Chondrocyte (in vitro differentiated cells): Measurements from ENCODE around the gene TMPRSS6. TPM values are rescaled to one million over a fixed set of nuclear protein-coding genes. Genes with fewer than 3 reads are reported as not detected.

ENCODE experiments used
- DNase-seq: peaks from one replicate; pipeline ENCODE4 v3.0.0; 2021; ENCODE audit warnings: mixed read lengths, low spot score
- H3K27ac Mint-ChIP-seq: one replicate; pipeline ENCODE4 v1.8.0; 2021; ENCODE audit warnings: mild to moderate bottlenecking, moderate library complexity, mixed read lengths; ENCODE audit not compliant: unreplicated experiment
- H3K27me3 Mint-ChIP-seq: 2 replicates; pipeline ENCODE4 v1.8.0; 2021; ENCODE audit warnings: low read depth, mixed read lengths
- H3K36me3 Mint-ChIP-seq: 2 replicates; pipeline ENCODE4 v1.8.0; 2021; ENCODE audit warnings: low read depth, mixed read lengths
- H3K4me1 Mint-ChIP-seq: 2 replicates; pipeline ENCODE4 v1.8.0; 2021; ENCODE audit warnings: low read depth, mild to moderate bottlenecking, mixed read lengths
- H3K4me3 Mint-ChIP-seq: one replicate; pipeline ENCODE4 v1.8.0; 2021; ENCODE audit warnings: mild to moderate bottlenecking, moderate library complexity, mixed read lengths; ENCODE audit not compliant: unreplicated experiment
- H3K9me3 Mint-ChIP-seq: 2 replicates; pipeline ENCODE4 v1.8.0; 2021; ENCODE audit warnings: low read depth, mixed read lengths
- total RNA-seq: library from RNA; stranded (reverse); gene quantifications from 3 replicates; pipeline ENCODE4 v1.2.1, GENCODE V29; 2021
- TF ChIP-seq, protein P1 (sequence below): fragments of 200-600 bp; sonication (generic); IDR thresholded peaks from 2 replicates; pipeline ENCODE4 v1.5.0; 2021; ENCODE audit warnings: antibody characterized with exemption, mild to moderate bottlenecking, moderate library complexity

Gene TMPRSS6
- total RNA-seq, 1 donor from 2014 or later: not detected

DNA sequence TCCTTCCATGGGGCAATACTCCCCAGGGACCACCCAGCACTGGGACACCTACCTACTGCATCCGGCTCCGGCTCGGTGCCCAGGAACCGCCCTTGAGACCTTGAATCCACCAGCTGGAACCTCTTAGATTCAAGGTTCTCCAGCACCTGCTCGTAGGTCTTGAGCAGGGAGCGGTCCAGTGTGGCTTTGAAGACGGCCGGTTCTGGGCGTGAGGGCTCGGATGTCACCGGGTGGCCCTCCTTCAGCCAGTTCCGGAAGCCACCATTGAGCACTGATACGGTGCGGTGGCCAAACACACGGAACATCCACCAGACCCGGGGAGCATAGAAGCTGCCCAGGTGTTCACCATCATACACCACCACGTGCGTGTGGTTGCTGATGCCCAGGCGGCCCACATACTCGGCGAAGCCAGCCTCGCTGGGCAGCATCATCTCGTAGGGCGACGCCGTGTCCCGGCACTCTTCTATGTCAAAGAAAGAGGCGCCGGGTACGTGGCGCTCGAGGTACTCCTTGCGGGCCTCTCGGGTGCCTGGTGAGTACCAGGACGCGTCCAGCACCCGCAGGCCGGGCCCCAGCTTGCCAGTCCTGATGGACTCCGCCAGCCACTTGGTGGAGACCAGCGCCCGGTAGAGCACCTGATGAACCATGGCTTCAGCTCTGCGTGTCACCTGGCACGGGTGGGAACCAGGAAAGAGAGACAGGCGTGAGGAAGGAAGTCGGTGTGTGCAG lies 91.3 kb downstream of the TMPRSS6 start:
- H3K27me3 Mint-ChIP-seq: no peaks in the 10 kb centered on the region
- no peak for DNase-seq
- H3K36me3 Mint-ChIP-seq: peaks cover 2% of the 10 kb centered on the region
- no peaks in the 10 kb centered on the region for H3K9me3 Mint-ChIP-seq
- TF ChIP-seq, protein P1, sequence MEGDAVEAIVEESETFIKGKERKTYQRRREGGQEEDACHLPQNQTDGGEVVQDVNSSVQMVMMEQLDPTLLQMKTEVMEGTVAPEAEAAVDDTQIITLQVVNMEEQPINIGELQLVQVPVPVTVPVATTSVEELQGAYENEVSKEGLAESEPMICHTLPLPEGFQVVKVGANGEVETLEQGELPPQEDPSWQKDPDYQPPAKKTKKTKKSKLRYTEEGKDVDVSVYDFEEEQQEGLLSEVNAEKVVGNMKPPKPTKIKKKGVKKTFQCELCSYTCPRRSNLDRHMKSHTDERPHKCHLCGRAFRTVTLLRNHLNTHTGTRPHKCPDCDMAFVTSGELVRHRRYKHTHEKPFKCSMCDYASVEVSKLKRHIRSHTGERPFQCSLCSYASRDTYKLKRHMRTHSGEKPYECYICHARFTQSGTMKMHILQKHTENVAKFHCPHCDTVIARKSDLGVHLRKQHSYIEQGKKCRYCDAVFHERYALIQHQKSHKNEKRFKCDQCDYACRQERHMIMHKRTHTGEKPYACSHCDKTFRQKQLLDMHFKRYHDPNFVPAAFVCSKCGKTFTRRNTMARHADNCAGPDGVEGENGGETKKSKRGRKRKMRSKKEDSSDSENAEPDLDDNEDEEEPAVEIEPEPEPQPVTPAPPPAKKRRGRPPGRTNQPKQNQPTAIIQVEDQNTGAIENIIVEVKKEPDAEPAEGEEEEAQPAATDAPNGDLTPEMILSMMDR: no peak
- H3K27ac Mint-ChIP-seq: peak overlapping the region; percentile 83
- peaks cover 24% of the 10 kb centered on the region for H3K4me1 Mint-ChIP-seq
- H3K4me3 Mint-ChIP-seq: peak overlapping the region; percentile 82

- Mint-ChIP-seq H3K9me3 (no peaks in the 10 kb centered on the region), H3K36me3 (peaks cover 2% of the 10 kb centered on the region), H3K4me1 (peaks cover 24% of the 10 kb centered on the region), H3K27ac (no peak overlapping the region), H3K27me3 (no peaks in the 10 kb centered on the region), H3K4me3 (peak overlapping the region; percentile 19)
- TF ChIP-seq, protein P1: no peak
- DNase-seq: no peak
Observed at GRCh38 chr22:37017356-37017755, 92.2 kb downstream of the TMPRSS6 start.

GRCh38 chr22:37016134-37016910 lies 93.2 kb downstream of the TMPRSS6 start:
- no peak for DNase-seq
- H3K4me1 Mint-ChIP-seq: peaks cover 19% of the 10 kb centered on the region
- no peaks in the 10 kb centered on the region for H3K27me3 Mint-ChIP-seq
- H3K36me3 Mint-ChIP-seq: peaks cover 2% of the 10 kb centered on the region
- TF ChIP-seq, protein P1: no peak
- H3K27ac Mint-ChIP-seq: no peak overlapping the region
- H3K4me3 Mint-ChIP-seq: no peak overlapping the region
- H3K9me3 Mint-ChIP-seq: no peaks in the 10 kb centered on the region

DNA sequence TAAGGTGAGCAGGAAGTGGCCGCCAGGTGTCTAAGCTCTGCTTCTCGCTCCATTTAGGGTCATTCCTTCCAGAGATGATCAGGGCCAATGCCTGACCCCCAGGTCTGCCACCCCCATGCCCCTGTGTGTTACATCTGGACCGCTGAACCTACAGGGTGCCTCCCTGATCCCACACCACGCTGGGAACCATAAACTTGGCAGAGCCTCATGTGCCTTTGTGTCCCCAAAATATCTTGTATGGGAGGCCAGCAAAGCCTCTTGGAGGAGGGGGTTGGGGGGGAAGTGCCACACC lies 94.0 kb downstream of the TMPRSS6 start:
- Mint-ChIP-seq H3K36me3 (peaks cover 2% of the 10 kb centered on the region), H3K4me3 (no peak overlapping the region), H3K4me1 (peaks cover 13% of the 10 kb centered on the region), H3K27me3 (no peaks in the 10 kb centered on the region), H3K9me3 (no peaks in the 10 kb centered on the region), H3K27ac (no peak overlapping the region)
- DNase-seq: no peak
- TF ChIP-seq, protein P1: no peak

Other genes starting within 250 kb of the TMPRSS6 start
- not detected in 3 replicates for gene NCF4, start 248.7 kb downstream of the TMPRSS6 start, total RNA-seq
- gene CSF2RB, start 196.1 kb downstream of the TMPRSS6 start, total RNA-seq: 0.05 to 0.19 TPM (median 0.08 TPM) in 3 replicates
- gene TST, start 90.3 kb downstream of the TMPRSS6 start, total RNA-seq: 17.8 to 25.3 TPM (median 24.9 TPM) in 3 replicates
- gene MPST, start 90.0 kb downstream of the TMPRSS6 start, total RNA-seq: 51.0 to 71.4 TPM (median 68.9 TPM) in 3 replicates
- gene KCTD17, start 58.0 kb downstream of the TMPRSS6 start, total RNA-seq: 26.7 to 33.0 TPM (median 28.9 TPM) in 3 replicates
- 0.37 TPM in 1 of 3 replicates, not detected in the others for gene IL2RB, start 40.2 kb upstream of the TMPRSS6 start, total RNA-seq
- 11.3 to 27.7 TPM (median 14.6 TPM) in 3 replicates for gene C1QTNF6, start 78.5 kb upstream of the TMPRSS6 start, total RNA-seq
- gene SSTR3, start 102.8 kb upstream of the TMPRSS6 start, total RNA-seq: not detected in 3 replicates
- 0.20 TPM in 1 of 3 replicates, not detected in the others for gene RAC2, start 134.6 kb upstream of the TMPRSS6 start, total RNA-seq
- gene CYTH4, start 172.8 kb upstream of the TMPRSS6 start, total RNA-seq: not detected in 3 replicates